SU-DHL-6 (cell line): ENCODE data around the gene SARDH.

Source experiments
- H2AFZ ChIP-seq: fragments of 200-600 bp; sonication (generic); 2 replicates; pipeline ENCODE4 v1.6.1; 2014; ENCODE audit warnings: low read depth, mild to moderate bottlenecking, moderate library complexity, mixed read lengths, antibody characterized with exemption, low read length; ENCODE audit not compliant: severe bottlenecking
- H3F3A ChIP-seq: fragments of 200-600 bp; shearing (Covaris generic); 2 replicates; pipeline ENCODE4 v1.6.0; 2016; ENCODE audit warnings: antibody characterized with exemption, mild to moderate bottlenecking; ENCODE audit not compliant: insufficient read depth
- H3K27ac ChIP-seq: fragments of 200-600 bp; sonication (generic); 2 replicates; pipeline ENCODE4 v1.5.1; 2016; ENCODE audit warnings: low read depth, mild to moderate bottlenecking, low read length, moderate library complexity, mixed read lengths
- H3K27me3 ChIP-seq: fragments of 200-600 bp; sonication (generic), shearing (Covaris generic); 2 replicates; pipeline ENCODE4 v1.6.0; 2014; ENCODE audit warnings: mild to moderate bottlenecking, low read length
- H3K36me3 ChIP-seq: fragments of 200-600 bp; sonication (generic); 2 replicates; pipeline ENCODE4 v1.6.1; 2014; ENCODE audit warnings: mild to moderate bottlenecking, low read length, mixed read lengths
- H3K4me2 ChIP-seq: fragments of 300-600, 200-600 bp; shearing (Covaris generic), sonication (generic); 2 replicates; pipeline ENCODE4 v1.6.0; 2014; ENCODE audit warnings: low read length, low read depth, mild to moderate bottlenecking; ENCODE audit not compliant: poor library complexity, severe bottlenecking
- H3K4me3 ChIP-seq: fragments of 200-600 bp; sonication (generic); 2 replicates; pipeline ENCODE4 v1.5.1; 2014; ENCODE audit warnings: antibody characterized with exemption, low read length, mild to moderate bottlenecking, mixed read lengths; ENCODE audit not compliant: insufficient read depth, poor library complexity, severe bottlenecking
- H3K79me2 ChIP-seq: fragments of 200-600 bp; sonication (generic); 2 replicates; pipeline ENCODE4 v1.6.1; 2014; ENCODE audit warnings: mild to moderate bottlenecking, low read length, moderate library complexity; ENCODE audit not compliant: insufficient read depth
- H3K9ac ChIP-seq: fragments of 200-600 bp; sonication (generic); 2 replicates; pipeline ENCODE4 v1.7.0; 2014; ENCODE audit warnings: mild to moderate bottlenecking, low read length
- H3K9me2 ChIP-seq: fragments of 200-600 bp; sonication (generic); replicated peaks from 2 replicates; pipeline ENCODE4 v1.6.1; 2014; ENCODE audit warnings: low read length; ENCODE audit not compliant: insufficient read depth
- H3K9me3 ChIP-seq: fragments of 200-600 bp; sonication (generic); 2 replicates; pipeline ENCODE4 v1.6.1; 2014; ENCODE audit warnings: low read length, mixed read lengths; ENCODE audit not compliant: insufficient read depth
- H4K20me1 ChIP-seq: fragments of 200-600 bp; sonication (generic); 2 replicates; pipeline ENCODE4 v1.6.1; 2014; ENCODE audit warnings: low read depth, mild to moderate bottlenecking, antibody characterized with exemption, low read length, moderate library complexity, mixed read lengths
- EZH2phosphoT487 ChIP-seq: fragments of 200-600 bp; sonication (generic), shearing (Covaris generic); conservative IDR thresholded peaks from 2 replicates; pipeline ENCODE4 v1.6.1; 2018; ENCODE audit warnings: mild to moderate bottlenecking, antibody characterized with exemption, low read length, moderate library complexity, mixed read lengths
- TF ChIP-seq, protein P1 (sequence below): fragments of 200-600 bp; sonication (generic); IDR thresholded peaks from one replicate; pipeline ENCODE4 v1.5.1; 2017; ENCODE audit warnings: antibody characterized with exemption, mild to moderate bottlenecking, low read length, moderate library complexity; ENCODE audit not compliant: insufficient read depth, poor library complexity, severe bottlenecking

Gene SARDH

DNA sequence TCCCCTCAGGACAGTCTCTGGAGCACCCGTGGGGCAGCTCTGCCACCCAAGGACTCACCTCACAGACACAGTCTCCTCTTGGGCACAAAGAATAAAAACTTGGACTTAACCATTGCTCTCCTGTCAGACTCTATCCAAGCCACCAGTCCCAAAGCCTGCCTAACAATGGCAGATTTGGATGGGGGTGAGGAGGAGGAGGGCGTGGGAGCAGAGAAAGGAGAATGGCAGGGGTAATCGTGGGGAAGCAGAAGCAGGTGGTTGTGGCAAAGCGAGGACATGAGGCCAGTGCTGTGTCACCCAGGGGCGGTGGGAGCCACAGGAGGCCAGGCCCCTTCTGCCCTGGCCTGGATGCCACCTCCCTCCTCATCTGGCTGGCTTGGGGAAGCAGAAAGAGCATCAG lies 123.5 kb downstream of the SARDH start:
- no peaks in the 10 kb centered on the region for H3K27me3 ChIP-seq
- TF ChIP-seq, protein P1, sequence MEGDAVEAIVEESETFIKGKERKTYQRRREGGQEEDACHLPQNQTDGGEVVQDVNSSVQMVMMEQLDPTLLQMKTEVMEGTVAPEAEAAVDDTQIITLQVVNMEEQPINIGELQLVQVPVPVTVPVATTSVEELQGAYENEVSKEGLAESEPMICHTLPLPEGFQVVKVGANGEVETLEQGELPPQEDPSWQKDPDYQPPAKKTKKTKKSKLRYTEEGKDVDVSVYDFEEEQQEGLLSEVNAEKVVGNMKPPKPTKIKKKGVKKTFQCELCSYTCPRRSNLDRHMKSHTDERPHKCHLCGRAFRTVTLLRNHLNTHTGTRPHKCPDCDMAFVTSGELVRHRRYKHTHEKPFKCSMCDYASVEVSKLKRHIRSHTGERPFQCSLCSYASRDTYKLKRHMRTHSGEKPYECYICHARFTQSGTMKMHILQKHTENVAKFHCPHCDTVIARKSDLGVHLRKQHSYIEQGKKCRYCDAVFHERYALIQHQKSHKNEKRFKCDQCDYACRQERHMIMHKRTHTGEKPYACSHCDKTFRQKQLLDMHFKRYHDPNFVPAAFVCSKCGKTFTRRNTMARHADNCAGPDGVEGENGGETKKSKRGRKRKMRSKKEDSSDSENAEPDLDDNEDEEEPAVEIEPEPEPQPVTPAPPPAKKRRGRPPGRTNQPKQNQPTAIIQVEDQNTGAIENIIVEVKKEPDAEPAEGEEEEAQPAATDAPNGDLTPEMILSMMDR, result no peak
- TF ChIP-seq EZH2phosphoT487, result no peak

DNA sequence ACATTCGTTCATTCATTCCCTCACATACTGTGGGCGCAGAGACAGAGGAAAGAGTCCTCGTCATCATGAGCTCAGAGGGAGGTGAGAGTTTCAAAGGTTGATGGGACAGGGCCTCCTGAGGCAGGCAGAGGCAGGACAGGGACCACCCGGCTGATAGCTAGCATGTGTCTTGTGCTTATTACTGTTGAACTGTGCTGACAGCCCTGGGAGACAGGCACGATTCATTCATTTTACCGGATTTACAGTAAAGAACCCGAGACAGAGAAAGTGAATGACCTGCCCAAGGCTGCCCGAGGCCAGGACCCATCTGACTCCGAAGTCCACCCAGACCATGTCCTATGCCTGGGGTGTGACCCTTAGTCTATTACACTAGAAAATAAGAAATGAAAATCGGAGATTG lies 124.1 kb downstream of the SARDH start:
- no peaks in the 10 kb centered on the region for H3K27me3 ChIP-seq
- H3K79me2 ChIP-seq, result no peaks in the 10 kb centered on the region
- H3K9me3 ChIP-seq, result no peaks in the 10 kb centered on the region
- no peaks in the 10 kb centered on the region for H3F3A ChIP-seq
- H3K4me3 ChIP-seq, result no peak overlapping the region
- TF ChIP-seq, protein P1, result no peak
- TF ChIP-seq EZH2phosphoT487, result no peak
- no peaks in the 10 kb centered on the region for H4K20me1 ChIP-seq
- no peak overlapping the region for H3K27ac ChIP-seq
- H3K9ac ChIP-seq, result no peak overlapping the region
- no peaks in the 10 kb centered on the region for H3K36me3 ChIP-seq
- no peak overlapping the region for H2AFZ ChIP-seq
- H3K4me2 ChIP-seq, result no peak overlapping the region
- no peaks in the 10 kb centered on the region for H3K9me2 ChIP-seq

More for the DNA sequence above, 123.5 kb downstream of the SARDH start:
- no peaks in the 10 kb centered on the region for H3K79me2 ChIP-seq
- no peaks in the 10 kb centered on the region for H3K9me3 ChIP-seq
- no peak overlapping the region for H2AFZ ChIP-seq
- no peak overlapping the region for H3K27ac ChIP-seq
- no peak overlapping the region for H3K4me3 ChIP-seq
- H3K9me2 ChIP-seq, result no peaks in the 10 kb centered on the region
- H4K20me1 ChIP-seq, result no peaks in the 10 kb centered on the region
- no peak overlapping the region for H3K9ac ChIP-seq
- no peaks in the 10 kb centered on the region for H3K36me3 ChIP-seq
- H3K4me2 ChIP-seq, result no peak overlapping the region
- H3F3A ChIP-seq, result no peaks in the 10 kb centered on the region
